Brain pericyte (primary cell): Measurements from ENCODE around the gene KDM5C.
"Not testable (repeated sequence)": the region's sequence is repeated elsewhere in the genome, so short reads cannot be mapped to it uniquely, and the experiment has no call there.

Experiments
- DNase-seq: peaks from one replicate; pipeline ENCODE4 v3.0.0-alpha.2; 2012; ENCODE audit warnings: low read depth, low spot score

Gene KDM5C

DNA sequence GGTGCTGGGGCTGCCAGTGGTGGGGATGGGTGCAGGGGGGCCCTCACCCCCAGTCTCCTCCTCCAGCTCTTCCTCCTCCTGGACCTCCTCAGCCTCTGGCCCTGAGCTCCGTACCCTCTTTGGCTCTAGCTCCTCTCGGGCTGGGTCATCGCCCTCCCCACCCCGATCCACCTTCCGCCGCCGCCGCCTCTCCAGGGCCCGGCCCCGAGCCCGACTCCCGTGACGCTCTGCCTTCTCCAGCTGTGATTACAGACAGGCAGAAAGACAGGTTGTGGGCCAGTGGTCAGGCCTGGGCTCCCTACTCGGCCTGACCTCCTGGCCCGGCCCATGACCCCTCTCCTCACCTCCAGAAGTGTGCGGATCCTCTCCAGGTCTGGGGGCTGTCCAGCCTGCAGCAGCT, 31.9 kb downstream of the KDM5C start:
- no peak for DNase-seq

DNA sequence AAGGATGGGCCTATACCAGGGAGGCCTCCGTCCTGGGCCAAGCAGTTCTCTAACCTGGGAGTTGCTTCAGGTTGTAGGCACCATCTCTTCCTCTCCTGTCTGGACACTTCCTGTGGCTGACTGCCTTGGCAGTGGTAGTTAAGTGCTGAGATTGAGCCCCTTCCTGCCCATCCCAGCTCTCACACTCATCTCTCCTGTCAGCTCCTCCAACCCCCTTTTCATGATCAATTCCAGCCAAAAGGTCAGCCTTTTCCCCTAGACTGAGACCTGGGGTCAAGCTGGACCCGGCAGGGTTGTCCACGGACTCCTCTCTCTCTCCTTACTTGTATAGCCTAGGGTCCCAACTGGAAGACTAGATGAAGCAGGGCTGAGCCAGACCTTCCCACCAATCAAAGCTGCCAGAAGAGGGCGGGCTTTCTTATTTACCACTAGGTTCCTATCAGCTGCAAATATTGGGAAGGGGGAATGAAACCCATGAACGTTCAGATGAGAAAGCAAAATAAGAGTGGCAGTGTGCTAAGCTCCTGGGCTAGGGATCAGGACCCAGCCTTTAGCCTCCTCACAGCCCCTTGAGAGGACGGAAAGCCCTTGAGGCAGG, 34.5 kb downstream of the KDM5C start:
- DNase-seq: no peak

DNA sequence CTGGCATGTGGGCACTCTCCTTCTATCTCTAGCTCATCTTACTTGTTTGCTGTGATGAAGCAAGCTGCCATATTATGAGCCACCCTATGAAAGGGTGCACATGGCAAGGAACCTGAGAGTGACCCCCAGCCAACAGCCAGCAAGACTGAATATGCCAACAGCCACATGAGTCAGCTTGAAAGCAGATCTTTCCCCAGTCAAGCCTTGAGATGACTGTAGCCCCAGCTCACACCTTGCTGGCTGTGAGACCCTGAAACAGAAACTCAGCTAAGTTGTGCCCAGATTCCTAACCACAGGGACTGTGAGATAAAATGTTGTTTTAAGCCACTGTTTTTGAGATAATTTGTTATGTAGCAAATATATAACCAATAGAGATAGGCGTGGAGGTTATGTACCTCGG, 36.2 kb downstream of the KDM5C start:
- no peak for DNase-seq

DNA sequence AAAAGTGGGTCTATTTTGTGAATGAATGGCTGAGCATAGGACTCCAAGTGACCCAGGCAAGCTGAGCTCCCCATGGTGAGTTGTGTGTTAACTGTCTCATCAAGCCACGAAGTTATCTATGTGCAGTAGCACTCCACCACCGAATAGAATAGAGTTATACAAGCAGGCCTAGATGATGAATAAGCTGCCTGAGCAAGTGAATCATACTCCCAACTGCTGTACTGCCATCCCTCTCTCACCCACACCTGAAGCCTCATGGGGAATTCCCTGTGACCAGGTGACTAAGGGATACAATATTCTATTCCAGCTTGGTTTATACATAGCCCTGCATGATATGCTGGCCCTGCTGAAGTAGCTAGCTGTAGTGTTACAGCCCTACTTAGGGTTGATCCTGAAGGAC, 38.7 kb downstream of the KDM5C start:
- DNase-seq: no peak

DNA sequence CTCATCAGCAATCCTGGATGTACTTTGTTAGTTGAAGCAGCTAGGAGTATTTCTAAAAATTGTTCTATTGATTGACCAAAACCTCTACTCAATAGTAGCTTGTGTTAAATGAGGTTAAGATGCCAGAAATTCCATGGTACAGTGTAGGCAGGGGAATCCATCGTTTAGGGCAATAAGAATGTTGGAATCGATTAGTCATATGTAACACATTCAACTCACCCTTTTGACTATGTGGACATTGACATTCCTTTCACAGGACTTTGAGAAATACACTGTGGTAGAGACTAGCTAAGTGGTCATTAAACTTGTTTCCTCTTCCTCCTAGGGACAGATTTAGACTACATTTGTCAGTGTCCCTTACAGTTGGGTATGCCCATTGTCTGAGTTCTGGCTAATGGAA, 40.2 kb downstream of the KDM5C start:
- no peak for DNase-seq

DNA sequence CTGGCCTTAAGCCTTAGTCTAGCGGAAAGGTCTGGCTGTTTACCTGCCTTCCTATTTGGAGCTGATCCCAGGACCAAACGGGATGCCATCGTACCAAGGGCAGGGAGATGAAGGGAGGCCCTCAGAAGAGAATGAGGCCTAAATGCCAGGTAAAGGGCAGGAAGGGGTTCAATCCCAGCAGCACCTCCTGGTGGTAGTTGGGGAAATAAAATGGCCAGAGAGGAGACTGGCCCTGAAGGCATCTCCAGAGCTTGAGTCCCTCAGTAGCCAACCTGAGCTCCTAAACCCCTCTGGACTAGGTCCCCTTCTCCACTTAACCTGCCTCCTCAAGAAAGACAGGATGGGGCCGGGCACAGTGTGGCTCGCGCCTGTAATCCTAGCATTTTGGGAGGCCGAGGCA, 53.7 kb downstream of the KDM5C start:
- DNase-seq: no peak

DNA sequence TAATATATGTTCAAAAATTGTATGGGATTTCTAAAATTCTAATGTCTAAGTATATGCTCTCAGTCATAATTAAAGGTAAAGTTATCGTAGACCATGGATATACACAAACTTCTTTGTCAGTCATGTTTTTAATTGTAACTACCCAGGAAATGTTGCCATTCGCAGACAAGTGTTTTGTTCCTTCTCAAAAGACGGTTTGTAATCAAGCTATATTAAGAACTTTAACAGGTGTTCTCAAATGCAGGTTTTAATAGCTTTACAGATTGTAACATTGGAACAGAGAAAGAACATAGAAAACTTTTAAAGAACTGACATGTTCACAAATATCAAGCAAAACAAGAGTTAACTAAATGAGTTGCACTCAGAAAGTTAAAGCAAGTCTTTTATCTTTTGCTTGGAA, 58.9 kb downstream of the KDM5C start:
- no peak for DNase-seq

DNA sequence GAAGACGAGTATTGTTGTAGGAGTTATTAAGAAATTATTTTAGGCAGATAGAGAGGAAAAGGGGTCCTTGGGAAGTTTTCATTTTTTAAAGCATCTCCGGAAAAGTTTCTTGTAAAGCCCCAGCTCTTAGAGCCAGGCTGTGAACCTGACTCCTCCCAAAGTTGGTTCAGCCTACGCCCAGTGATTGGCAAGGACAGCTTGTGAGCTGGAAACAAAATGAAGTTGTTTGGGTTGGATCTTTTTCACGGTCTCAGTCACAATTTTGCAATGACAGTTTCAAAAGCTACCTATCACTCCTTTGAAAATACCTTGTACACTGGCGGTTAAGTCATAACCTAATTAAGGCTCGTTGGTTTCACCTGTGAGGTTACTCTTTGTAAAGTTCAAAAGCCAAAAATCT, 60.4 kb downstream of the KDM5C start:
- not testable (repeated sequence) for DNase-seq

DNA sequence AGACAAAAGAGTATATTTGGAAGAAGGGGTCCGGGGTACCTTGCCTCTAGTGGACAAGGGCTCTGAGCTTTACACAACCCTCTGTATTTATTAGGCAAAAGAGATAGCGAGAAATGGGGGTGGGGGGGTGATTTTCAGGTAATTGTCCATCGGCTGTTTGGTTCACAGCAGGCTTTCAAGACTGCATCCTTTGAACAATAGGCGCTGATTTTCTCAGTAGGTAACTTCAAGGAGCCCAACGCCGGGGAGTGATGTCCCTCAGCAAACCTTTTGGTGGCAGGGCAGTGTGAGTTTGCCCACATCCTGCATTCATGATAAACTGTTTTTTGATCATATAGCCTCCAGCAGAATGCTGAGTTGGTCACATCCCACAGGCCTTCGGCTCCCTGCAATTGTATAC, 61.6 kb downstream of the KDM5C start:
- no peak for DNase-seq

DNA sequence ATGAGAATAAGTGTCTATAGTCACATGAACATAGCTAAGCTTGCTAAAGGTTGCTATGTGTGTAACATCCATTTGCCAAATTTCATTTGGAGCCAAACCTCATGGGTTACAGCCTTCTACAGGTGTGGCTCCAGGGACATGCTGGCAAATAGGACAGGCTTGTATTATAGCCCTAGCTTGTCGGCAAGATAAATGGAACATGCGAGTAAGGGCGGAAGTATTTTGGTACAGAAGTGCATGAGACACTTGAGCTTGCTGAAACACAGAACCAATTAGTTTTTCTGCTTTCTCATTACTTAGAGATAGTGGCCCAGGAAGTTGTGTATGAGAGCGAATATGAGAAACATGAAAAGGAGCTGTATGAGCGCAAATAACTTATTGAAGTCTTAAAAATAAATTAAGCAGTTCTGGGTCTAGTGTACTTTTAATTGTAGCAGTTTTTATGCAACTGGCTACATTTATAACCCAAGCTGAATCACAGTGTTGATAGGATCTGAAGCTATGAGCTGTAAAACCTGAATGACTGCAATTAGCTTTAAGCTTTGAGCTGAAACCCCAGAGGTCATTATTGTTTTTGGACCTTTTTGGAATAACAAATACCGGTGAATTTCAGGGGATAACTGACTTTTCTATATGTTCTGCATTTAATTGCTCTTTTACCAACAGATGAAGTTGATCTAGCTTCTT, 64.6 kb downstream of the KDM5C start:
- DNase-seq: no peak

DNA sequence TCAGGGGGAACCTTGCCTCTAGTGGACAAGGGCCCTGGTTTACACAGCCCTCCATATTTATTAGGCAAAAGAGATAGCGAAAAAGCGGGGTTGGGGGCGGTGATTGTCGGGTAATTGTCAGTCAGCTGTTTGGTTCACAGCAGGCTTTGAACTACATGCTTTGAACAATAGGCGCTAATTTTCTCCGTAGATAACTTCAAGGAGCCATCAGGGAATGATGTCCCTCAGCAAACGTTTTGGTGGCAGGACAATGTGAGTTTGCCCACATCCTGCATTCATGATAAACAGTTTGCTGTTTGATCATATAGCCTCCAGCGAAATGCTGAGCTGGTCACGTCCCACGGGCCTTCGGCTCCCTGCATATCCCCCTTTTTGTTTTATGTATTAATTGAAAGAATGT, 65.8 kb downstream of the KDM5C start:
- DNase-seq: no peak

DNA sequence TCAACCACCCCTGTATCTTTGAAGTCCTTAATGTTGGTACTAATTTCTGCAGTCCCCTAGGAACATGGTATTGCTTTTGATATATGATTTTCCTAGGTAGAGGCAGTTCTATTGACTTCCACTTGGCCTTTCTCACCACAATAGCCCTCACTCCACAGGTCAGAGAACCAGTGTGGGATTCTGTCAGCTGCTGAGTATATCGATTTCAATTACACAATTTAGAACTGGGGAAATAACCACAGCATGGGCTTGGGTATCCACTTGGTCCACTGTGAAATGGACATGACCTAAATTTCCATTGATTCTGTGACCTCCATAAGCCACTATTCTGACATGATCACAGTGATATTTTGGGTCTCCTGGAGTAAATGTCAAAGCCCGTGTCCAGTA, 68.8 kb downstream of the KDM5C start:
- DNase-seq: no peak

DNA sequence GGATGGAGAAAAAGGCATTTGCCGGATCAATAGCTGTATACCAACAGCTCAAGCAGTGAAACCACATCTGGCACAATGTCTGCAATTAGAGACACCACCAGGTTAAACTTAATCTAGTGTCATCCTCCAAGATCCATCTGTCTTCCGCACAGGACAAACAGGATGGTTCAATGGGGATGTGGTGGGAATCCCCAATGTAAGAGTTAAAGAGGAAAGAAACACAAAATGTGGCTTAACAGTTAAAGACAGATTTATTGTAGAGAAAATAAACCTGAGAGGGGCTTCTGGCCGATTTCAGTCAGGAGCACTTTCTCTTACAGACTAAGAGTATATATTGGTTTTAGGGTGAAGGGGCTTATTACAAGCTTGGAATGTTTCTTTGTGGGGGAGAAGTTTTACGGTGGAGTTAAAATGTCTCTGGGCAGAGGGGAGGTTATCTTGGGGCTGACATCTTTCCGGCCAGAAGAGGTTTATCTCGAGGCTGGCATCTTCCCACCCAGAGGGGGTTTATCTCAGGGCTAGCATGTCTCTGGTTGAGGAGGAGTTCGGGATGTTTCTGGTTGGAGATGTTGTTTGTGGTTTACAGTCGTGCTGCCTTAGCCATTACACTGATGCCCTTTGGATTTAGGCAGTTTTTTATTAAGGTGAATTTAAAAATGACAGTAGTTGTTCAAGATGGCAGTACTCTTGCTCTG, 69.3 kb downstream of the KDM5C start:
- DNase-seq: no peak

DNA sequence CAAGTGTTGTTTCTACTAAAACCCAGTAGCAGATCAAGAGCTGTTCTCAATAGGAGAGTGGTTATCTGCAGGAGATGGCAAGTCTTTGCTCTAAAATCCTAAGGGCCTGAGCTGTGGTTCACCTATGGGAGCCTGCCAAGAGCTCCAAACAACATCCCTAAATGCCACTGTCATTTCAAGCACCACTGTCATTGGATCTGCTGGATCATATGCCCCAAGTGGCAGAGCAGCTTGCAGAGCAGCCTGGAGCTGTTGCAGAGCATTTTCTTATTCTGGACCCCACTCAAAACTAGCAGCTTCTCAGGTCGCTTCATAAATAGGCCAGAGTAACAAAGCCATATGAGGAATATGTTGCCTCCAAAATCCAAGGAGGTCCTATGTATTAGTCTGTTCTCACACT, 71.4 kb downstream of the KDM5C start:
- DNase-seq: no peak
